ENCODE measurements around the gene ZNF628.
A peak's percentile ranks its signal among the peaks of the same experiment; 100 is the strongest.

The ZNF628 gene

DNA sequence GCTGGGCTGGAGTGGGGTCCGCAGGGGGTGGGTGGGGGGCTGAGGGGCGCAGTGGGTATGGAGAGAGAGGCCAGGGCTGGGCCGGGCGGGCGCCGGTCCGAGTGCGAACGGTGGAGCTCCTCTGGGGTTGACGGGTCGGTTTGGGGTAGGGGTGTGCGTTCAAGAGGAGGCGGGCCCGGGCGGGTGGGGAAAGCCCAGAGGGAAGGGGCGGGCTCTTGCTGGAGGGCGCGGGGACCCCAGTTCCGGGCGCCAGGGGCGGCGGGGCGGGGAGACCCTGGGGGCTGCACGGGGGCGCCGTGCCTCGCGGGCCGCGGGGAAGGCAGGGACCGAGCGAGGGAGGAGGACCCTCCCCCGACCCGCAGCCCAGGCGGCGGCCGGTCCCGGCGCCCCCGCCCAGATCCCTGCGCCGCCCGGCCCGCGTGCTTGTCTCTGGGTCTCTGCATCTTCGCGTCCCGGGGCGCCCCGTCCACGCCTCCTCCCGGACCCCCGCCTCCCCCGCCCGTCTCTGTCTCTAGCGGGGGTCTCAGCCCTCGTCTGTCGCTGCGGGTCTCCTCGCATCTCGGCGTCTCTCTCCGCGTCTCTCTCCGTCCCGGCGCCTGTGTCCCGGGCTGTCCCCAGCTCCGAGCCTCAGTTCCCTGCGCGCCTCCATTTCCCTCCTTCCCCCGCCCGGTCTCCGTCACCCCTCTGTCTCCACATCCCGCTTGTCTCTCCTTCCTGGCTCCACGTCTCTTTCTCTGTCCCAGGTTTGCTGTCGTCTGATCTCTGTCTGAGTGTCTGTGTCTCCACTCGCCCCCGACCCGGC is 25.1 kb upstream of the ZNF628 start:
- DNase-seq = no peak

GRCh38 chr19:55451965-55452748 is 24.3 kb upstream of the ZNF628 start:
- no peak for DNase-seq

DNA sequence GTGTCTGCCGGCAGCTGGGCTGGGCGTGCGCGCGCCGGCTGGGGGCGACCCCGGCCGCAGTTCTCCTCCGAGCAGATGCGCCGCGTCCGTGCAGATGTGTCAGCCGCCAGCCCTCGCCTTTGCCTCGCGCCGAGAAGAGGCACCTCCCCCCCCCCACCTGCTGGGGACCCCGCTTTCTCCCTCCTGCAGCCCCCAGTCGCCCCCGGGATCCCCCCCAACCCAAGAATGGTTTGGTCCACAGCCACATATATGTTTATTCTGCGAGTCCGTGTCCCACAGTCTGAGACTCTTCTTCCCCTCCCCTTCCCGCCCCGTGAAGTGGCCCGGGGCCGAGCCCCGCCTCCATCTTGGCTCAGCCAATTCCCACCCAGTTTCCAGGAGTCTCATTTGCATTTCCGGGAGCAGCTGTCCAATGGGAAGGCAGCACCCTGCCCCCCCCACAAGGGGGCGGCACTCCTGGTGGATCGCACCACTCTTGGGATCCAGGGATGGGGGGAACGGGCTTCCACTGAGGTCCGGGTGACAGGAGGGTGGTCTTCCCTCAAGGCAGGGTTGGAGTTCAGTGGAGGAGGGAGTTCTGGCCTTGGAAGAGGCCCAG is 23.6 kb upstream of the ZNF628 start:
- peak; percentile 68 for DNase-seq

GRCh38 chr19:55453511-55454260 is 22.7 kb upstream of the ZNF628 start:
- no peak for DNase-seq

GRCh38 chr19:55454787-55455243 is 21.6 kb upstream of the ZNF628 start:
- DNase-seq = peak; percentile 51

GRCh38 chr19:55455576-55456235 is 20.7 kb upstream of the ZNF628 start:
- DNase-seq = no peak

- no peak for DNase-seq
Observed at GRCh38 chr19:55456347-55456746, 20.1 kb upstream of the ZNF628 start.

DNA sequence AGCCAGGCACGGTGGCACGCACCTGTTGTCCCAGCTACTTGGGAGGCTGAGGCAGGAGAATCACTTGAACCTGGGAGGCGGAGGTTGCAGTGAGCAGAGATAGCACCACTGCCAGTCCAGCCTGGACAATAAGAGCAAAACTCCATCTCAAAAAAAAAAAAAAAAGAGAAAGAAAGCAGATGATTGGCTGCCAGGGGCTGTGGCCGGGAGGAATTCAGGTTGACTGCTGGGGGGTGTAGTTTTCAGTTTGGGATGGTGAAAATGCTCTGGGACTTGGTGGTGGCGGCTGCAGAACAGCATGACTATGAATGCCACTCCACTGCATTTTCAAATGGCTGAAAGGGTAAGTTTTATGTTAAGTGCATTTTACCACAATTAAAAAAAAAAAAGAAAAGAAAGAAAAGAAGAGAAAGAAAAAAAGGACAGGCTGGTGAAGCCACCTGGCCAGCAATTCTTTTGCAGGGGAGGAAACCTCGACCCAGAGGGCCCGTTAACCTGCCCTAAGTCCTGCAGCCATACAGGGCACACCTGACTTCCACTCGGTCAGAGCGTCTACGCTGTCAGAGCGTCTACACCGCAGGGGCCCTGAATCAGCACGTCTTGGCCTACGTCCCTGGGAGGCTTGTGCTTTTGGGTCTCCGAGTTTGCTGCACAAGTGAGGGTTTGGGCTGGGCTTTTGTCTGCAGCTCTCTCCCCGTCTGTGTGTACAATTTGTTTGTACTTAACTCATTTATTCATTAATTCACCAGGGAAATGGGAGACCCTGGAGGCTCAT is 18.5 kb upstream of the ZNF628 start:
- DNase-seq = no peak

DNA sequence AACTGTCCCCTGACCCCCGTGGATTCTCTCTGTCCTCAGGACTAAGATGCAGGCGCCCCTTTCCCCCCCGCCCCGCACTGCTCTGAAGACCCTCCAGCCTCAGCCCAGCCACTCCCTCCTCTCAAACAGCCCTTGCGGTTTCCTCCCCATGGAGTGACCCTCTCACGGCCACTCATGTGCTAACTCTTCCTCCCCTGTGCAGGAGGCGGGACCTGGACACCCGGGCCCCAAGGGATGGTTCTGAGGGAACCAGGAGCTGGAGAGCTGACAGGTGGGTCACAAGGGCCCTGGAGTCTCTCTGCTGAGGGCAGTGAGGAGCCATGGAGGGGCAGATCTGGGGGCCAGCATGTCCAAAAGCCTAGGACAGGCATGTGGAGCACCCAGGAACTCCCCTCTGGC is 16.9 kb upstream of the ZNF628 start:
- no peak for DNase-seq

- no peak for DNase-seq
Observed at GRCh38 chr19:55459950-55460657, 16.3 kb upstream of the ZNF628 start.

DNA sequence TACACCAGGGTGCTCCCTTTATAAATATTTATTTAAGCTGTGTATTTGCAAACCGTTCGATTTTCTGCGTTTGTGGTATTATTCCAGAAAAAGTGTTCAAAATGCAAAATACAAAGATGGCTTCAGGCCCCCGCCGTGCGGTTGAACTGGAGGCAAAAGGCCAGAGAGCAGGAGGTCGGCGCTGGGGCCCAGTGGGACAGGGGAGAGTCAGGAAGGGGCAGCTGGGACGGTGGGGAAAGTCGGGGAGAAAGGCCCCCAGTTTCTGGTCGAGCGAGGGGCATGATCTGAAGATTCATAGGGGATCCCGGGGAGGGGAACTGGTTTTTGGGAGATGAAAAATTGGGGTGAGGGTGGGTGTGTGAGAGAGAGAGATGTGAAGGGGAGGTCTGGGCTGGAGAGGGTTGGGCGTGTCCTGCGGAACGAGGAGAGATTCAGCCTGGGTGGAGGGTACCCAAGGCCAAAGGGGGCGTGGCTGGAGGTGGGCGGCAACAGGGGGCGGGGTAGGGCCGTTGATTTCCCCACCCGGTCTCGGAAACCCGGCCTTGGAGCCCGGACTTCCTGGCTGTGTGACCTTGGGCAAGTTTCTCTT is 15.7 kb upstream of the ZNF628 start:
- DNase-seq = peak; percentile 78

GRCh38 chr19:55461259-55461973 is 15.0 kb upstream of the ZNF628 start, which contains the start of gene ISOC2:
Gene ISOC2, minus strand, starts transcription at chr19:55461642. Its CDS starts 5,156 bp downstream, at chr19:55456486.
- peak; percentile 100 for DNase-seq

- DNase-seq = peak; percentile 45
Observed at GRCh38 chr19:55461974-55462626, 14.3 kb upstream of the ZNF628 start.

DNA sequence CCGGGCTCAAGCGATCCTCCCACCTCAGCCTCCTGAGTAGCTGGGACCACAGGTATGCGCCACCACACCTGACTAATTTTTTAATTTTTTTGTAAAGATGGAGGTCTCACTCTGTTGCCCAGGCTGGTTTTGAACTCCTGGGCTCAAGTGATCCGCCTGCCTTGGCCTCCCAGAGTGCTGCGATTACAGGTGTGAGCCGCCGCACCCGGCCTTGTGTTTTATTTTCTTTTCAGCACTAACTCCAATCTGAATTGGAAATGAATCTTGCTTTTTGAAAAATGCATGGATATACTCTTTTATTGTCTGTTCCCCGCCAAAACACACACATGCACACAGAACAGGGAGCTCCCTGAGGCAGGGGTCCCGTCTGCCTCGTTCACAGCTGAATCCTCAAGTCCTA is 13.7 kb upstream of the ZNF628 start:
- DNase-seq = no peak

DNA sequence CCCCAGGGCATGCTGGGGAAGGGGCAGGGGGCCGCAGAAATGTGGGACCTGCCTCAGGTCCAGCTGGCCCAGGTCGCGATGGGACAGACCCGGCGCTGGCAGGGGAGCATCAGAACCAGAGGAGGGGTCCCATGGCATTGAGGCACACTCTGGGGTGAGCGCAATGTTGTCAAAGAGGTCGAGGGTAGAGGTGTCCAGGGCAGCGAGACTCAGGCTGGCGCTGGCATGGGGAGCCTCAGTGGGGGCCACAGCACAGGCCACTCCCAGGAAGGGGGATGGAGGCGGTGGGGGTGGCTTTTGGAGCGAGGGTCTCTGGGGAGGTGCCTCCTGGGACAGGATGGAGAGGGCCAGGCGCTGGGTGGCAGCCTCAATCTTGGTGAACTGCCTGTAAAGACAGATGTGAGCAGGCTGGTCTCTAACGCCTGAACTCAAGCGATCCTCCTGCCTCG is 12.8 kb upstream of the ZNF628 start:
- no peak for DNase-seq

GRCh38 chr19:55464039-55464661 is 12.3 kb upstream of the ZNF628 start:
- no peak for DNase-seq

DNA sequence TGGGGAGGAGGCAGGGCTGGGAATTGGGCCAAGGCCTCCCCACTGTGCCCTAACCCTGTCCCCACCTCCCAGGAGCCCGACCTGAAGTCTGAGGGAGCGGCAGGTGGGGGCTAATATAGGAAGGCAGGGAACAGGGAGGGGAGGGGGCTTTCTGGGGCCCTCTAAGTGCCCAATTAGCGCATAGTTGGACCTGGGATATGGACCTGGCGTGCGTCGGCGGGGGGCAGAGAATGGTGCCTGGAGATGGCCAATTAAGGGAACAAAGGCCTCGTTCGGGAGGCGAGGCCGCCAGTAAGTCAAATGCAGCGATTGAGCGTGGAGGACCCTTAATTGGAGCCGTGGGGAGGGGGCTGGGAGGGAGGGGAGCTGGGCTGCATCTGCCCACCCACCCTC is 11.8 kb upstream of the ZNF628 start, which contains the start of gene C19orf85:
TSS of gene C19orf85 (minus strand) at position 90 of the 393 bp plus-strand sequence. CDS start 197 bp downstream, outside the sequence.
- DNase-seq = no peak

Measured in EL (cell line).